HG03442 (cell line): ENCODE data around the gene ITGA1.

Experiments
- ATAC-seq: cut with Tn5 transposase; IDR thresholded peaks from one replicate; pipeline ENCODE4 v1.9.1; 2021; ENCODE audit warnings: mild to moderate bottlenecking, moderate library complexity; ENCODE audit not compliant: unreplicated experiment

The ITGA1 gene

DNA sequence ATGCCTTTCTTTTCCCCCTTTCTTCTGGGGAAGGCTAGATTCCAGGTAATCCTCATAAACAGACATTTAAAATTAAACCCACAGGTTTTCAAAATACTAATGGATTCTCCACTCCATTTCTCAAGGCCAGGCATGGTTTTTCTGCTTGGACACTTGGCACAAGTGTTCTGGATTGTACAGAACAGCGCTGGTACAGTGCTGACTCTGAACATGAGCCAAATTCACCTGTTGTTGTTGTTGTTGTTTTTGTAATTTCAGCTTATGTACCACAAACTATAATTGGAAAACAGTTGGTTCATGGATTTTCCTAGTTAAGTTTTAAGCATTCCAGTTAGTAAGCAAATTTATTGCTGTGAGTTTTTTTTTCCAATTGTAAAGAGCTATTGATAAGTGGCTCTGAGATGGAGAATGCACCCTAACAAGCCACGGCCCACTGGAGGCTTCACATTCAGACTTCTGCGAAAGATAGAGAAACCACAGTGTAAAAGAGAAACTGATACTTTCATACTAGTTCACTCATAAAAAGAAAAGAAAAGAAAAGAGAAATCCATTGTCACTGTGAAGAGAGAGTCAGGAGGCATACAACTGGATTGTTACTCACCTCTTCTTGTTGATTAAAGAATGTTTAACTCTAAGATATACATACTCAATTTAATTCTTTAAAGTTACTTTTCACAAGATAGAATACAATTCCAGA is 16.2 kb upstream of the ITGA1 start:
- peak; percentile 97 for ATAC-seq

DNA sequence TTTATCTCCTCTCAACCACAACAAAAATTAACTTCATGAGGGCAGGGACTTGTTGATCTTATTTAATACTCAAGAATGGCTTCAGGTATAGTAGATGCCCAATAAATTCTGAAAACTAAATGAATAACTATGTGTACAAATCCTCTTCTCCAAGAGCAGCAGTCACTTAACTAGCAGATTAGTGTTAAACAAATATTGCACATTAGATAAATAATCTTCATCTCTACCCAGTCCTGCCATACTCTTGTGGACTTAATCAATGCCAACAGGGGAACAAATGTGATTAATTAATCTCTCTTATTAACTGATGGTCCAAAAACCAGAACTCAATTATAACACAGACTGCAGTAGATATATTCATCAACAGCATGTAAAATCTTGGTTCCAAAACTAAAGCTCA is 15.0 kb upstream of the ITGA1 start:
- no peak for ATAC-seq

DNA sequence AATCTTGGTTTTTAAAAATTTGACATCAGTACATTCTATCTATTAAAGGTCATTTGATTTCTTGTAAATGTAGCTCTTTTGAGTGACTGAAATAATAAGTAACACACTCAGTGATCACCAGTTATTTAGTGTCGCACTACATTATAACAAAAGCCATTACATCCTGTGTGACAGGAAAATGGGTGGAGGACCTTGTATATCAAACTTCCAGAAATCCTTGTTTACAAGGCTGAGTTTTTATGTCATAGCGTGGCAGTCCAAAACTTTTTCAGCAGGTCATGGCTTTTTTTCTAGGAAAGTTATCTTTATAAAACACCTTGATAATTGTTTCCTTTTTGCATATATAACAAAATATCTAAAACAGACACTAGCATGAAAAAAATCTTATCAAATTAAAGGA is 14.4 kb upstream of the ITGA1 start:
- ATAC-seq = no peak

DNA sequence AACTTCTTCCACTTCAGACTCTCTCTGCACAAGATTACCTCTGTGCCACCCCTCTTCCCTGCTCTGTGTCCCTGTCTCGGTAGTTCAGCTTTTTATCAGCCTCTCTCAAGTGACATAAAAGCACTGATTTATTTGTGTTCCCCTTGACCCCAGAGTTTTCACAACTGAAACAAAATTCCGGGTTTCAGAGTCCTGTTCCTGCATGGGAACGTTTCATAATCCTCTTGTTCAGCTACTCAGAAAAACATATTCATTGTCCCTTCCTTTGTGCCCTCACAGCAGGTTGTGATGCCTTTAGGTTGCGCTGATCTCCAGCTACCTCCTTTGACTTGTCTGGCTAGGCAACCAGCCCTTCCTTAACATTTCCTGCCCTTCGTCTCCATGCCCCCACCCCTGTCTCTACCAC is 13.7 kb upstream of the ITGA1 start:
- ATAC-seq = no peak

DNA sequence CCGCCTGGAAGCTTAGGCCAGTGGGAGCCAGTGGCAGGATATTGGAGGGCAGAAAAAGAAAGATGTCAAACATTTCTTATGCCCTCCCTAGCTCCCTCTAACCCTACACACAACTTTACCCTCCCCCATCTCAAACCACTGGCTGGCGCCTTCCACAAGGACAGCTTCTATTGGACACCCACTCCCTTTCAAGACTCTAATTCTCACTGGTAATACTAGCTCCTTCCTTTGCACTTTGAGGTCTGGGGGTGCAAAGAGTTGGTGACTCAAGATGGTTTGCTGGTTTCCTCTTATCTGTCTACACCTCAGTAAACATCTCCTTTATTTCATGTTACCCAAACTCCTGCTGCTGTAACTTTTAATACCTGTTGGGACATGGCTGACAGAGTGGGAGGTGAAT is 11.6 kb upstream of the ITGA1 start:
- ATAC-seq = no peak

DNA sequence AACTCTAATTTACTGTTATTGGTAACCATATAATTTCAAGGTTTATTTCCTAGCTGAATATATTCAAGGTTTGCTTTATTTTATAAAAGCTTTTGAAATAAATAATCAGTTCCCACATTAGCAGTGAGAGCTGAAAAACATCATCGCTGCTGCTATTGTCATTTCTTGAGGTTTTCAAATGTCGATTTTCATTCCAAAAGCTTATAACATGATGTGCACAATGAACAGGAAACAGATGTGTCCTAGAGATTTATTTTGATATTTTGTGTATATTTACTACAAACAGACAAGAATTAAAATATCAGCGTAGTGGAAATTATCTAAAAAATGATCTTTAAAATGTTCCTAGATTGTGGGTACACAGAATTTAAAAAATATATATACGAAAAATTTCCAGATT is 10.5 kb upstream of the ITGA1 start:
- no peak for ATAC-seq

DNA sequence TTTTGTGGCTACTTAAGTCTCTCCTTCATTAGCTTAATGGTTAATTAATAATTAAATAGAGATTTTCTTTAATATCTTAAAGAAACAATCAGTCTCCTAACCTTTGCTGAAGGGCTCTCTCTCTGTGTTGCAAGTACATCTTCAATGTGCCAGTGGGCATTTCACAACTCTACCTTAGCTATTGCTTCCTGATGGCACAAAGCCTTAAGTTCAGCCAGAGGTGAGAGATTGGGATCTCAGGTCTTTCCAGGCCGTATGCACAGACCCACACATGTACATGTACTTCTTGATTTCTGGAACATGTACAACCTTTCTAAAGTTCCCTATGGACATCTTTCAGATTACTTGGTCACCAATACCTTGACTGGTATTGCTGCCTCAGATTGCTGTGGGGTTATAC is 8.9 kb upstream of the ITGA1 start:
- no peak for ATAC-seq

DNA sequence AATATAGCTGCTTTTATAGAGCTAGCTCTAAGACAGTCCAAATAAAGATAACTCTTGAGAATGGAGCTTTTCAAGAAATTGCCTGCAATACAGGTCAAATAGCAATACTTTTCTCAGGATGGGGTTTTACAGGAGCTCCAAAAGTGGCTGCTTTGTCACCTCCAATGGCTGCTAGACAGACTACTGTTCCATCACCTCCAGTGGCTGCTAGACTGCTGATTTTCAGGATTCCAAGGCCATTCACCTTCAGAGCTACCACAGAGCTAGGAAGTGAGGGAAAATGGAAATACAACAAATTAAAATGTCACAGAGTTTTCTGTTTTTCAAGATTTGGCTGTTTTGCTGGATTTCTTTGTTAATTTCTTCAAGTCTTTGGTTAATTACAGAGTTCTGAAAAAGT is 8.5 kb upstream of the ITGA1 start:
- no peak for ATAC-seq

DNA sequence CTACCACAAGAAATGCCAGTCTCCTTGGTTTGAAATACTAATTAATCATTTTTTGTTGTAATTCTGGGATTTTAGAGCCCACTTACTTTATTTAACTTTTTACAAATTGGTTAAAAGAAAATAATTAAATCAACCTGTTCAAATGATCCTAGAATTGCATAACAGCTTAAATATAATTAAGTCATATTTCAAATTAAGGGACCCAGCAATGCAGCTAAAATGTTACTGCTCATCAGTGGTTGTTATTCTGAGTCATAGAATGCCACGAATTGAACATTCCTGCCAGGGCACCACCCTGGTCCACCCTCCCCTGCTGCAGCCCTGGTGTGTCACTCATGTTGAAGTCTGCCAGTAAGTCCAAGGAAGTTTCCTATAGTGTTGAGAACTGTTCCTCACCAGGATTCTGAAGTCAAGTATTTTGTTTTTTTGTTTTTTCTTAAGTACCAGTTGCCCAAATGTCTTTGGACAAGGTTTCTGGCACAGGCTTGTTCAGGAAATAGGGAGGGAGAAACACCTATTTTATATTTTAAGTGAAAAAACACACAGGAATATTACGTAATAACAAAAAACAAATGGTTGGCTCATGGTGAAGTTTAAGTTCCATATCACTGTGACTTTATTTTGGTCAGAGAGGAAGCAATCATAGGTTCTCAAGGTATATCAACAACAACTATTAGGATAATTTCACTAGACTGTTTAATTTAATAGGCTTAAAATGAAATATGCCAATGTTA is 4.3 kb upstream of the ITGA1 start:
- ATAC-seq = no peak

DNA sequence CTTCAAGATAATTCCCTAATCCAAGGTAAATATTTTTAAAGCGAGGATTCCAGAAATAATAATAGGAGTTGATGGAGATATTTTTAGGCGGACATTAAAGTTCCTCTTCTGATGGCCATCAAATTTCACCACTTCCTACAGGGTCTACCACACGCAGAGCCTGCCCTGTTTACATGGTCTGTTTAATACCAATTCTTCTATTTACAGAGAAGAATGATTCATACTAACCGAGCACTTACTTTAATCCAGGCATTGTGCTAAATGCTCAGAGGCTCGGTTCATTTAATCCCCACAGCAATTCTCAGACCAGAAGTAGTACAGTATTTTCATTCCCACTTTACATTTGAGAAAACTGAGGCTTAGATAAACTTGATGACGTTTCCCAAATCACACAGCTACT is 3.0 kb upstream of the ITGA1 start:
- no peak for ATAC-seq

DNA sequence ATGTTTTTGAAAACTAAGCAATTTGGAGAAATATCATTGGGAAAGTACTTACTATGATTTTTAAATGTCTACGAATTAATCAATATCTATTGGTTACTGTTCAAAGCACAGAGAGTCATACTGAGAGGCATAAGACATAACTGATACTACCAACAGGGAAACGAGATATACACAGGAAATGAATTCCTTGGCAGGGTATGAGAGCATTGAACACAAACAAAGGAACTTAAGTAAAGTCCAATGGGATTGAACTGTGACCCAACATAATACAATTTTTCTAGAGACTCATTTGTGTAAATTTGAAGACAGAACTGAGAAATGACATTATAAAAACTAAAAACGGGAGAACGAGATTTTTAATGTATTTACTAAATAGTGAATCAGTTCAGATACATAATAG is 1.3 kb upstream of the ITGA1 start:
- no peak for ATAC-seq

DNA sequence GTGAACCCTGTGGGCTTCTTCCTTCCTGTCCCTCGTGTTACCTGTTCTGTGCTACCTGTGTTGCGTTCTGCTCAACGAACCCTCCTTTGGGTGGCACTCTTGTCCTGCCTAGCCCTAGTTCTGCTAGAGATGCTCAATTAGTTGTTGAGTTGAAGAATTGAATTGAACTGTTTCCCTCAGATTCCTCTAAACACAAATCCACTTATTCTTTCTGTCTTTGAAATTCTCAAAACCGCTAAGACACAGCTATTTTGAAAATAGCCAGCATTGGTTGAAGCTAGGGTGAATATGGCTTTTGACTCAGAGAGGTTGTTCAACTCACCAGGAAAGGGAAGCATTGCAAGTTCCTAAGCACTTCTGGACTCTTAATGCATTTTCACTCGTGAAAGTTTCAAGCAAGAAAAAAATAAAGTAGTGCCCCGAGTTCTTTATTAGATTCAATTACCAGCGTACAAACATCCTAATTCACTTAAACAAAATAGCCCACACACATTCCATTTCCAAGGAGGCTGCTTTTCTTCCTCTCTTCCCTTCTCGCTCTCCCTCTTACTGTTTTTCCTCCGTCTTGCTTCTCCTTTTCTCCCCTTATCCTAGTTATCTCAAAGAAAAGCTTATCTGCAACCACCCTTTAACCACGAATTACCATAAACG is 642 bp upstream of the ITGA1 start:
- ATAC-seq = no peak

DNA sequence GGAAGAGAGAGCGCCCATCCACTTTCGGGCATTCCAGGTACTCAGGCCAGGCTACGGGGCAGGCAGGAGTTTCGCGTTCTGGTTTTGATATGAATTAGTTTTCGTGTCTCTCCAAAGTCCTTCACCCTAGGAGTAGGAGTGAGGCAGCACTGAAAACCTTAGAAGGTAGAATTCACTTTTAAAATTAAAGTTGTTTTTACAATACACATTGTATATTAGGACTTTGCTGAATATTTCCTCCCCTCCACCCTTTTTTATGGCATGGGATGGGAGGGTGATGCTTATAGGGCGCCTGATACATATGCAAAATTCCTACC is 747 bp downstream of the ITGA1 start:
- no peak for ATAC-seq

DNA sequence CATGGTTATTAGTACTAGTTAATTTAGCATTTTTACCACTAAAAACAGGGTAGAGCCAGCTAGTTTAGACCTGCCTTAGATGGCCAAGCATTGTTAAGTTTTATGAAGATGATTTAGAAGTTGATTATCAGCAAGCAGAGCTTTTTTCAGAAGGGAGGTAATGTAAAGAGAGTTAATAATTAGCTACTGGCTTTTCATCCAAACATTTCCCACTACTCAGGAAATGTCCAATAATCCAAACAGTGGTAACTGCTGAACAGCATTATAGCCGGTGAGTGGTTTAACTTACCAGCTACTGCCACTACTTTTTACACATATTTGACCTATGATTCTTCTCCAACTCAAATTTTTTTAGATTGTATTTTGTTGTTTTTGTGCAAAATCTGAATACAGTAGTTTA is 1.7 kb downstream of the ITGA1 start:
- ATAC-seq = no peak

DNA sequence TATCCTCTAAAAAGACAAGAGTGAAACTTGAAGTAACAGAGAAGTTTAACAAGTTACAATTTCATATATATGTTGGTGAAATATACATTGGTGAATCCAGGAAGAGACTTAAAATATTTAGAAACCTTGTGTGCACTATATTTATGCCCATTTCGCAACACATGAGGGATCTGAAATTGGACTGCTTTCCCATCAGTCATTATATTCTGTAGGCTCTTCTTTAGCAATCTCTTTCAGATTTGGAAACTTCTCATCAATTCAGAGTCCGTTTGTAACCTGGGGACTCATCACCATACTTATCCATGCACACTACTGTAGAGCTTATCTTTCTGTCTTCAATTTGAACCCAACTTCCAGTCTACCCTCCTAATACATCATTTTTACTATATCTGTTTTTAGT is 2.1 kb downstream of the ITGA1 start:
- ATAC-seq = no peak

DNA sequence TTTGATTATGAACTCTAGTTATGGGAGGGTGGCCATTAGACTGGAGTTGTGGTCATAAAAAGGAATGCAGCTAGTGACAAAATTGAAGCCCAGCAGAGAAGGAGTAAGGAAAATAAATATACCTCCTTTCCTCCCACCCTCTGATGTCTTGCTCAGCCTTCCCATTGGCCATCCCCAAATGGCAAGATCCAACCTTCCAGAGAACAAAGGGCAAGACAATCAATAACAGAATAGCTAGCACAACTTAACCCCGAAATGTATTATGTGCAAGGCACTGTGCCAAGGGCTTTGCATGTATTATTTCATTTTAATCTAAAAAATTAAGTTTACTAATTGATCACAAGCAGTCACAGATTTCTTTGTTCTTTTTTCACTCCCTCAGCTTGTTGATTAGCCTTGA is 3.6 kb downstream of the ITGA1 start:
- ATAC-seq = no peak

DNA sequence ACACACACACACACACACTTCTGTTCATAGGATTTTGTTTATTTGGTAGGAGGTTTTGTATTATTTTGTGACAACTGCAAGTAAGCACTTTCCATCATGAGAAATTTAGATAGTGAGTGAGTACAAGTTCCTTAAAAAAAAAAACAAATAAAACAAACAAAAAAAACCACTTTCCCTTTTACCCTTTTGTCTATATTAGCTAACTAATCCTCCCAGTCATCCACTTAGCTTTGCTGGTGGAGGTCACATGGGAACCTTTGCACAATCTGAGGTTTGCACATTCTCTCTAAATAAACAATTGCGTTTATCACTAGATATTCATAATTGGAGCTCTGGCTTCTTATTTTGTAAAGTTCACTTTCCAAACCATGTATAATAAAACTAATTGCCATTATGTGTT is 6.8 kb downstream of the ITGA1 start:
- ATAC-seq = no peak

DNA sequence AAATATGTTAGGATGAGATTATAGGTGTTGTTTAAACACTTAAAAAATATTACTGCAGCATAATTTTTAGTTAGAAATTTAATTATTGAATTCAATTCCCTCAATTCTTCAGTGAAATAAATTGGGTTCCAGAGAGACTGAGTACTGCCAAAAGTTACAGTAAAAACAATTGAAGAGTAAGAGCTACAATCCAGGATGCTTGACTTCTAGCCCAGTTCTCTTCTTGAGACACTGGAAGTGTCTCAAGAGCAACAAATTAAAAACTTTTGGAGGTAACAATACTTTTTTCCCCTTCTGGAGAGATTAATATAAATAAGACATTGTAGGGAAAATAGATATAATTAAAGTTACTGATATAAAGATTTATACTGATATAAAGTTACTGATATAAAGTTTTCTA is 8.3 kb downstream of the ITGA1 start:
- no peak for ATAC-seq

DNA sequence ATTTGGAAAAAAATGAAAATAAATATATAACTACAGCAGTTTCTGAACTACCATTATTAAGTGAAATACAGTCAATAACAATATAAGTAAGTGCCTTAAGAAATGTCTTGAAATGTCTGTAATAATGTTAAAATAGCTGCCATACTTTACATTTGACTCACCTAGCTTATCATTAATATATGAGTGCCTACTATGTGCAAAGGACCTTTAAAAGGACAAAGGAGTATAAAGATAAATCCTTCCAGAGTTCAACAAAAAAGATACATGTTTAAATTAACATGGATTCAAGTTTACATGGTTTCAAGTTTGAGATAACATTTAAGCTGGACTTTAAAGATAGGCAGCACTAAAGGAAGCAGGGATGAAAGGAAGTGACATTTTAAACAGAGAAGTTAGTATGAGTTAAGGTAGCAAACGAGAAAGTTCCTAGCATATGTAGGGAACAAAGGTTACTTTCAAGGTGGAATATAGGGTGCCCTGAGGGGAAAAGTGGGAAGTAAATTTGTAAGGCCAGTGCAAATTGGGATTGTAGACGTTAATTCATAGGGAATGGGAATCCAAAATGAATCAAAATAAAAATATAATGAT is 8.9 kb downstream of the ITGA1 start:
- ATAC-seq = no peak

DNA sequence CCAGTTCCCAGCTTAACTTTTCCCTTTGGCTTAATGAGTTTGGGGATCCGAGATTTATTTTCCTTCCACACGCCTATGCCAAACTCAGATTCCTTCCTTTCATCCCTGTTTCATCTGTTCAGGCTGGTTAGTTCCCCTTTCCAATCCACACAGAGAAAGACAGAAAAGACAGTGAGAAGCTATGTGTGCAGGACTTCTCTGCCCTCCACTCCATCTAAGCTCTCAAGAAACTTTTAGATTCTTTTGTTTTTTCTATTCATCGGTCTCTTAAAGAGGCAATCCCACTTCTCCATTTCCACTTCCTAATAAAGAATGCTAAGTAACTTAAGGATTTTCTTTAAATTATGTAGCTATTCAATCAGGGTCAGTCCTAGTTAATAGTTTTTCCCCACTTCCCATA is 11.2 kb downstream of the ITGA1 start:
- ATAC-seq = no peak

DNA sequence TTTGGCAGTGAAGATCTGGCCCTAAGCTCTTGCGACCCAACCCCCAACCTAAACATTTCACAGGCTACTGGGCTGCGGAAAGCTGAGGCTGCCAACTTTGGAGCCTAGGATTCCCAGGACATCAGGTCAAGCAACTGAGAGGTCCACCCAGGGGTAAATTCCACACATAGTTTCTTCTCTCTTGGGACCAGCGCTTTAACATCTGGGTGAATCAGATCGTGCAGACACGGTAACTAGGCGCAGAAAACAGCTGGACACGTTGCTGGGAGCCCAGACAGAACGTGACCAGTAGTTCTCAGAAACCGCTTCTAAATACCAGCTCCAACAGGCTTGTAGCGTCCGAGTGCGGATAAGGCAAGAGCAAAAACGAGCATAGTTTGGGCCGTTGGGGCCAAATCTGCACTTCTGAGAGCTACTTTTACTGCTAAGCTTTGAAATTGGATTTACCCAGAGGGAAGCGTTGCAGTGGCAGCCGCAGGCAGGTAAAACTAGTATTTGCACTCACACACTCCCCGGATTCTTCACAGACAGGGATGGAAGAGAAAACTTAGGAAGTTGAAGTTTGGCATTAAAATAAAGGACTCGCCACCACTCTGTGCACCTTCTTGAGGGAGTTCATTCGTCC is 11.8 kb downstream of the ITGA1 start:
- ATAC-seq = peak; percentile 22

DNA sequence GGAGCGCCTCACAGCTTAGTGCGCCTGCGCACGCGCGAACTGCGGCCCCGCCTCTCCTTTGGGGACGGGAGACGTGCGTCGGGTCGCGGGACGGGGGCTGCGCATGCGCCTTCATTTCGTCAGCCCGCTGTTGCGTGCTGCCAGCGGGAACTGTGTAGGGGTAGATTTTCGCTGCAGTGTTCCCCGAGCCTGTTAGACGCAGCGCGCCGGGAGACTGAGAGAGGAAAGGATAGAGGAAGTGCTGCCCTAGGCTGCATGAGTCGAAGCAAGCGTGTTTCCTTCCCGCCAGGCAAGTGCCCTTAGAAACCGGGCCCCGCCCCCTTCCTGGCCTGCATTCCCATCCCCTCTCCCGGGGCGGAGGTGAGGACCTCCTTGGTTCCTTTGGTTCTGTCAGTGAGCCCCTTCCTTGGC is 12.3 kb downstream of the ITGA1 start:
- peak; percentile 84 for ATAC-seq
